Psoas muscle (tissue), 8 donors: ENCODE results near the gene CAMSAP1. TPM values are rescaled to one million over a fixed set of nuclear protein-coding genes. Genes with fewer than 3 reads are reported as not detected.

Source experiments
- ATAC-seq, 4 donors: fragments of 200-7000 bp; cut with Tn5 transposase; one replicate each; pipeline ENCODE4 v1.9.1; 2020; ENCODE audit warnings: moderate library complexity in 3 of 4, mild to moderate bottlenecking in 2 of 4
- DNase-seq, 2 donors: peaks; one replicate each; pipeline ENCODE4 v3.0.0-alpha.2; 2020
- H3K27ac ChIP-seq: fragments of 200-600 bp; one replicate; pipeline ENCODE4 v1.8.0; 2022
- H3K27me3 ChIP-seq, 3 donors: fragments of 200-600 bp in 1 of 3; one replicate each; pipeline versions ENCODE4 v1.6.1 to v1.8.0; 2013 to 2022; ENCODE audit warnings: low read length in 2 of 3, mild to moderate bottlenecking in 2 of 3, moderate library complexity in 1 of 3; ENCODE audit not compliant: insufficient read depth in 3 of 3
- H3K36me3 ChIP-seq, 2 donors: fragments of 200-600 bp in 1 of 2; one replicate each; pipeline versions ENCODE4 v1.6.1 to v1.8.0; 2013 to 2022; ENCODE audit warnings: low read depth in 1 of 2, mild to moderate bottlenecking in 1 of 2, moderate library complexity in 1 of 2; ENCODE audit not compliant: insufficient read depth in 1 of 2
- H3K4me1 ChIP-seq: fragments of 200-600 bp; one replicate; pipeline ENCODE4 v1.8.0; 2022
- H3K4me3 ChIP-seq: fragments of 200-600 bp; one replicate; pipeline ENCODE4 v1.8.0; 2022; ENCODE audit warnings: mild to moderate bottlenecking
- H3K9me3 ChIP-seq: fragments of 200-600 bp; one replicate; pipeline ENCODE4 v1.8.0; 2022
- WGBS, 3 donors: extraction: QIAGEN DNeasy Blood & Tissue Kit; methylation state at CpG; one replicate each; pipeline versions ENCODE4 v1.1.6 to v1.1.7; 2013; 5-methylcytosine and 5-hydroxymethylcytosine counted together
- intact Hi-C, 2 donors: fragments of 100-400 bp; cut with DNase I; formaldehyde crosslinking; loops; one replicate each; pipeline versions ENCODE4 v1.11.0 to v1.14.2; 2022
- polyA plus RNA-seq, 3 donors: library from polyadenylated mRNA; stranded (reverse); fragments of 200-250 nt; gene quantifications; one replicate each; pipeline ENCODE4 v1.2.3, GENCODE V29; 2013
- total RNA-seq, 4 donors: library from RNA; stranded (reverse); fragmentation: NEBNext Ultra II Directional in 2 of 4; extraction: Animal tissue kit (Norgen Biotek cat#: 25700) in 2 of 4; gene quantifications; one replicate each; pipeline versions ENCODE4 v1.2.1 to v1.2.4, GENCODE V29; 2021 to 2023
- TF ChIP-seq, protein P1 (sequence below): fragments of 200-600 bp; IDR thresholded peaks from one replicate; pipeline ENCODE4 v1.8.0; 2022; ENCODE audit warnings: antibody characterized with exemption
- donor health status: healthy with polysubstance abuse.
- donor health status: DM: no; HTN: no; CAD: no; lungs with moderate emphysema.
- donor health status: Bipolar disorder and iron deficiency.
- donor health status: healthy.
- donor health status: DM: yes; HTN: yes; CAD: no.
- donor health status: DM: no; HTN: no; CAD: no.
- donor health status: DM: no; HTN: no; CAD: no.
- donor health status: DM: yes; HTN: yes; CAD: no.

Gene CAMSAP1
- total and polyA plus RNA-seq, 7 donors: 21.3 to 51.5 (median 41.5) TPM

DNA sequence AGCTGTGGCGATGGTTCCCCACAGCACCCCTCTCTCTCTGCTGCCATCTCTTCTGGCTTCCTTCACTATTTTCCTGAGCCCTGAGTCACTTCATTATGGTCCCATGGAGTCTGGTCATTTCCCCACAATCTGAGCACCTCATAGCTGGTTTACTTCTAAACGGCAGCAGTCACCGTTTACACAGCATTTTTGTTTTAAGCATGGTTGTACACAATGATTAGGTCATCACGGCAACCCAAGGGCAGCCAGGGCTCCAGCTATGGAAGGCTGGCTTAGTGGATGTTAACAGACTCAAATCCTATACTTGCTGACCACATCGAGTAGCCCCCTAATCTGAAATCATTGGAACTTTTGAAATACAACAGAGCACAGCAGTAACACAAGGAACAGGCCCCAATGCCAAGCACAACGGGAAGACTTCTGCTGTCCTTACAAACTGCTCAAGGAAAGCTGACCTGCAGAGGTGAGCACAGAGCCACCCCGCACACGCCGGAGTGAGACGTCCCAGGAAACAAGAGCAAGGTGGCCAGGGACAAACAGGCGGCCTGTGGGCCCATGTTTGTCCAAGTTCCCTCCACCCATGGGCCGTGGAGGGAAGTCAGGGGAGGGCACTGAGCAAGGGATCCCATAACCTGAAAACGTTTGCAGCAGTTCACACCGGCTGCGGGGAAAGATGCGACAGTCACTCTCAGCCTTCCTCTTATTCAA, 22.9 kb downstream of the CAMSAP1 start:
- Histone ChIP-seq H3K27ac (no peak overlapping the region), H3K9me3 (no peaks in the 10 kb centered on the region), H3K27me3 (no peaks in the 10 kb centered on the region), H3K36me3 (peaks cover 0 to 23% of the 10 kb centered on the region in 2 donors), H3K4me3 (no peak overlapping the region), H3K4me1 (peaks cover 55% of the 10 kb centered on the region)
- ATAC-seq: no peak
- 72 to 80% (median 72%) methylated on average over 16 of the region's 16 CpGs for WGBS, 3 donors
- TF ChIP-seq, protein P1, sequence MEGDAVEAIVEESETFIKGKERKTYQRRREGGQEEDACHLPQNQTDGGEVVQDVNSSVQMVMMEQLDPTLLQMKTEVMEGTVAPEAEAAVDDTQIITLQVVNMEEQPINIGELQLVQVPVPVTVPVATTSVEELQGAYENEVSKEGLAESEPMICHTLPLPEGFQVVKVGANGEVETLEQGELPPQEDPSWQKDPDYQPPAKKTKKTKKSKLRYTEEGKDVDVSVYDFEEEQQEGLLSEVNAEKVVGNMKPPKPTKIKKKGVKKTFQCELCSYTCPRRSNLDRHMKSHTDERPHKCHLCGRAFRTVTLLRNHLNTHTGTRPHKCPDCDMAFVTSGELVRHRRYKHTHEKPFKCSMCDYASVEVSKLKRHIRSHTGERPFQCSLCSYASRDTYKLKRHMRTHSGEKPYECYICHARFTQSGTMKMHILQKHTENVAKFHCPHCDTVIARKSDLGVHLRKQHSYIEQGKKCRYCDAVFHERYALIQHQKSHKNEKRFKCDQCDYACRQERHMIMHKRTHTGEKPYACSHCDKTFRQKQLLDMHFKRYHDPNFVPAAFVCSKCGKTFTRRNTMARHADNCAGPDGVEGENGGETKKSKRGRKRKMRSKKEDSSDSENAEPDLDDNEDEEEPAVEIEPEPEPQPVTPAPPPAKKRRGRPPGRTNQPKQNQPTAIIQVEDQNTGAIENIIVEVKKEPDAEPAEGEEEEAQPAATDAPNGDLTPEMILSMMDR: no peak
- intact Hi-C loops: no loop called here
- no peak for DNase-seq

- no peaks in the 10 kb centered on the region for H3K9me3 ChIP-seq
- peaks cover 55% of the 10 kb centered on the region for H3K4me1 ChIP-seq
- TF ChIP-seq, protein P1: no peak
- WGBS, 3 donors: 82 to 90% (median 86%) methylated on average over 15 of the region's 15 CpGs
- H3K27me3 ChIP-seq: no peaks in the 10 kb centered on the region
- H3K4me3 ChIP-seq: no peak overlapping the region
- H3K36me3 ChIP-seq: peaks cover 0 to 23% of the 10 kb centered on the region in 2 donors
- no peak for ATAC-seq
- intact Hi-C loops: no loop called here
- no peak overlapping the region for H3K27ac ChIP-seq
- no peak for DNase-seq
Measured at GRCh38 chr9:135883410-135884089, 23.8 kb downstream of the CAMSAP1 start.

- Histone ChIP-seq H3K27ac (no peak overlapping the region), H3K9me3 (no peaks in the 10 kb centered on the region), H3K4me3 (no peak overlapping the region), H3K4me1 (peaks cover 46% of the 10 kb centered on the region), H3K27me3 (no peaks in the 10 kb centered on the region), H3K36me3 (peaks cover 0 to 23% of the 10 kb centered on the region in 2 donors)
- TF ChIP-seq, protein P1: no peak
- no peak for ATAC-seq
- WGBS, 3 donors: 88 to 91% (median 90%) methylated on average over 12 of the region's 12 CpGs
- no peak for DNase-seq
- intact Hi-C loops: no loop called here
Measured at GRCh38 chr9:135882011-135882410, 25.3 kb downstream of the CAMSAP1 start.

DNA sequence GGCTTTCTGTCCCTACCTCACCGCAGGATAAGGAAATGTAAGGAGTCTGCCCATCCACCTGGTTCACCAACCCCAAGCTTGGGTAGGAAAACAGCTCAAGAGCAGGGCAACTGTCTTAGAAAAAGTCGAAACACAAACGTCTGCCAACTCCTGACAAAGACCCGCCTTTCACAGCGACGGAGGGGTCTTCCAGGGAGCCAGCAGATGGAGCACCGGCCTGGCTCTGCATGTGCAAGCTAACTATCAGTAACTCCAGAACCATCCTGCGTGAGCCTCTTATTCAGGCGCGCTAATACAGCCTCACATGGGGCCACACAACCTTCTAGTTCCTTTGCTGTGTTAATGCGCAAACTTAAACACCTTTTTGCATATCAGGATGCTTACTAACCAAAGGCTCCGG, 26.9 kb downstream of the CAMSAP1 start:
- Histone ChIP-seq H3K27ac (no peak overlapping the region), H3K4me1 (peaks cover 39% of the 10 kb centered on the region), H3K9me3 (no peaks in the 10 kb centered on the region), H3K36me3 (peaks cover 0 to 23% of the 10 kb centered on the region in 2 donors), H3K27me3 (no peaks in the 10 kb centered on the region), H3K4me3 (no peak overlapping the region)
- WGBS, 3 donors: 81 to 87% (median 85%) methylated on average over 12 of the region's 12 CpGs
- DNase-seq (no peak), ATAC-seq (no peak)
- intact Hi-C loops: no loop called here
- TF ChIP-seq, protein P1: no peak
